Eye (tissue), 1 donor: ENCODE data around the gene PNMA6E.

ENCODE experiments used
- DNase-seq: peaks from one replicate; pipeline ENCODE4 v3.0.0-alpha.2; 2015

PNMA6E gene

GRCh38 chrX:153382563-153383482 lies 18.3 kb downstream of the PNMA6E start:
- DNase-seq: no peak

GRCh38 chrX:153381684-153382532 lies 19.2 kb downstream of the PNMA6E start:
- DNase-seq: peak; percentile 74

- DNase-seq: no peak
These were observed 20.5 kb downstream of the PNMA6E start for GRCh38 chrX:153380691-153381090.

DNA sequence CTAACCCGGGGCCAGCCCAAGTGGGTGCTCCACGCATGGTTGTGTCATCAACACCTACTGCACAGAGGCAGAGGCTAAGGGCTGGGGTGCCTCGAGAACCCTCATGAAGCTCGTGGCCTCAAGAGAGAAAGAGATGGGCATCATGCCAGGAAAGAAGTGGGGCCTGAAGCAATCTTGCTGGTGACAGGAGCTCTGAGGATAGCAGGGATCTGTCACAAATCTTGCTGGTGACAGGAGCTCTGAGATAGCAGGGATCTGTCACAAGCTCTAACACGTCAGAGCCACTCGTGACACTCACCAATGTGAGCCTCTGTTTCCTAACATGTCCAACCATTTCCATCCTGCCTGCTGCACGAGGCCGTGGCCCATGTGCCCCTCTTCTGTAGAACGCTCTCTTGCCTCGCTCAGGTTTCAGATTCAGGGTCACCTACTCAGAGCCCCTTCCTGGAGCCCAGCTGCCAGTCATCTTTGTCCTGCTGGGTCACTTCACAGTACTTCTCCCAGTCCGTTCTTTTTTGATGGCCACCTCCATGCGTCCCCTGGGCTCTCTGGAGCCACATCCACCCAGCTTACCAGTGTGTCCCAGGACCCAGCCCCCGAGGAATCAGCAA lies 21.1 kb downstream of the PNMA6E start:
- DNase-seq: no peak

GRCh38 chrX:153379508-153379907 lies 21.6 kb downstream of the PNMA6E start:
- no peak for DNase-seq

DNA sequence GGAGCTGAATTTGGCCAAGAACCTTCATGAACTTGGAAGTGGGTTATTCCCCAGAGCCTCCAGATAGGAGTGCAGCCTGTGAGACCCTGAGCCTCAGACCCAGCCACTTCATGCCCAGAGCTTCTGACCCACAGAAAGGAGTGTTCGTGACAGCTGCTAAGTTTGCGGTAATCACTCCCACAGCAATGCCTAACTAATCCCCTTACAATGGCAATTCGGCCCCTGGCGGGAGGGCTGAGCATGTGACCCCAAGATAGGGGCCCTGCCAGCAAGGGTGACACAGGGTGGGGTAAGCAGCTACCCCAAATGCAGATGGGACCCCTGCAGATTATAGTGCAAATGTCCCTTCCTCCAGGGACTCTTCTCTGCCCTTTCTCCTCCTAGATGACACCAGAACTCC lies 22.5 kb downstream of the PNMA6E start:
- no peak for DNase-seq

DNA sequence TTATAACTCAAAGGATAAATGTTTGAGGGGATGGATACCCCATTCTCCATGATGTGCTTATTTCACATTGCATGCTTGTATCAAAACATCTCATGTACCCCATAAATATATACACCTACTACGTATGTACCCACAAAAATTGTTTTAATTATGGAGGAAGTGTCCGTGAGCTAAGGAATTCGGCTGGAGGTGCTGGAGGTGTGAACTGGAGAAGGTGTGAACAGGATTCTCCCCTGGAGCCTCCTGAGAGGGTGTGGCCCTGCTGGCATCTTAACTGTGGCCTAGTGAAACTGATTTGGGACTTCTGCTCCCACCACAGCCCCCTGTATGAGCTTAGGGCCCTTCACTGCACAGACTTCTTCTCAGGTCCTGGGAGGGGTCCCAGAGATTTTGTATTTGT lies 23.4 kb downstream of the PNMA6E start:
- DNase-seq: no peak

DNA sequence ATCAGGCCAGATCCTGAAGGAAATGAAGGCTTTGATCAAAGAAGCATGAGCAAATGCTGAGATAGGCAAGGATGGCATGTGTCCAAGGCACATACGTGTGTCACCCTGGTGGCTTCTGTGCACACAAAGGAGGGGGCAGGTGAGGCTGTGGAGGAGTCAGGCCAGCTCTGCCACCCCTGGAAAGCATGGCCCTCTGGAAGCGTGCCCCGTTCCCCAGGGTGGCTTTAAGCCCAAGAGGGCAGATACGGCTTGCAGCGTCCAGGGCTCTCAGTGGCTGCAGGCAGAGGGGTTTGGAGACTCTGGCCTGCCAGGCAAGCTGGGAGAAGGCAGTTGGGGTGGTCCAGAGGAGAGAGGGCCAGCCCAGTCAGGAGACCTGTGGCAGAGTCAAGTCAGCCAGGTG lies 25.6 kb downstream of the PNMA6E start:
- no peak for DNase-seq

GRCh38 chrX:153374426-153374825 lies 26.7 kb downstream of the PNMA6E start:
- no peak for DNase-seq

DNA sequence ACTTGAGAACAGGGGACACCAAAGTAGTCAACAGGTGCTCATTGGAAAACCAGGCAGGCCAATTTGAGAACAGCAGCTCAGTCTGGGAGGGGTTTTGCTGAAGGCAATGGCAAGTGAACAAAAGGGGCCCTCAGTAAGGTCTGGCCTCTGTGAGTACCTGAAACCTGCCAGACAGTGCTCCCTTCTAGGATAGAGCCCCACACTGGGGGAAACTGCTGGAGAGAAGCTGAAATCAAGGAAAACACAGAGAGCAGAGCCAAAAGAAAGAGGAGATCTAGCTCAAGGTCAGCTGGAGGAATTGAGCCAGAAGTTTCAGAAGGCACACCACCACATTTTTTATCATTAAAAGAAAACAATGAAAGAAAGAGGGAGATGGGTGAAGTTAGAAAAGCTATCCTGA lies 28.2 kb downstream of the PNMA6E start:
- DNase-seq: no peak

DNA sequence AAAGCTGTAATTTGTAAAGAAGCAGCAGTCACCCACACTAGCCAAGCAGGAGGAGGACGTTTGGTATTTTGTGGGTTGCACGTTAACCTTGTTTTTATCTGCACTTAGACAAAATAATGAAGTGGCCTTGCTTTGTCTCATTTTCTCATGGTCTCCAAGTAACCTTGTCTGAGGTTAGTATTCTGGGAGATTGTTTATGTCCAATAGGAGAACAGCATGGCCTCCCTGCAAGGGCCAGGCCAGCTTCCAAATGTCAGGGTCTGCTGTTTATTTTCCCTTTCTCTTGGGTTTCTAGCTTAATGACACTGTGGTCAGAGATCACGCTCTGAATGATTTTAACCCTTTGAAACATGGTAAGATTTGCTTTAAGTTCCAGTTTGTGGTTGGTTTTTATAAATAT lies 29.9 kb downstream of the PNMA6E start:
- DNase-seq: no peak

DNA sequence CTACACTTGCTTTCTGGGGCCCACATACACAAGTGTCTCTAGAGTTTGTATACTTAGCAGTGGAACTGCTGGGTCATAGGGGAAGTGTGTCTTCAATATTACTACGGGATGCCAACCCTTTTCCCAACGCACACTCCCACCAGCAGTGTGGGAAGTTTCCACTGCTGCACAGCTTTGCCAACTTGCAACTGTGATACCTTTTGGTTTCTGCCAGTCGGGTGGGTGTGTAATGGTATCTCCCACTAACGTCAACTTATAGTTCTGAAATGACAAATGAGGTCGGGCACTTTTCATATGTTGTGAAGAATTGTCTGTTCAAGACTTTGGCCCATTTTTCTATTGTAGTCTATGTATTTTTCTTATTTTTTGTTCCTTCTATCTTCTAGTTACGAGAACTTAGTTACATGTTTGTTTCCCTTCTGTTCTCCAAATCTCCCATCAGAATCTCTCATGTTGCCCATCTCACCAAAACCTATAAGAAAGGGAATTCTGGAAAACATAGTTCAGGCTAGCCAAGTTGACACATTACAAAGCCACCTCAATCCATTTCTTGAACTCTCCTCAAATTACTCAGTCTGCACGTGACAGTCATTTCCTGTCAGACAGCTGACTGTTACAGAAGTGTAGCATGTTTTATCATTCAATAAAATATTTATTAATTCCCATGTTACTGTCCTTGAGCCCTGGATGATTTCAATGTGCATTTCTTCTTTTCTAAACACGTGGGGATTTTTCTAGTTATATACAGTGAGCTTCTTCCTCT lies 30.7 kb downstream of the PNMA6E start:
- no peak for DNase-seq

GRCh38 chrX:153366878-153367538 lies 34.1 kb downstream of the PNMA6E start:
- no peak for DNase-seq

DNA sequence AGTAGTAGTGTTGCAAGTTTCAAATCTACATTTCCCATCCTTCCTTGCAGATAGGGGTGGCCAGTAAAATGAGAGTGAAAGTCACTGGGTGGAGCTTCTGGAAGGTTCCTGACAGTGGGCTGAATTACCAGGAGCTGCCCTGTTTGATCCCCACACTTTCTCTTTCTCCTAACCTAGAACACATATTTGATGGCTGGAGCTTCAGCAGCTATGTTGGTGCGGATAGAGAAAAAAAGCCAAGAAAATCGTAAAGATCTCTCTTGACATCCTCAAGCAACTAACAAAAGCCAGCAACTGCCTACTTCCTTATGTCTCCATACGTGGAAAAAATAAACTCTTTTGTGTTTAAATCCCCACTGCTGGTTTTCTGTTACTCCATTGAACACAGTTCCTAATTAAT lies 35.0 kb downstream of the PNMA6E start:
- DNase-seq: no peak

DNA sequence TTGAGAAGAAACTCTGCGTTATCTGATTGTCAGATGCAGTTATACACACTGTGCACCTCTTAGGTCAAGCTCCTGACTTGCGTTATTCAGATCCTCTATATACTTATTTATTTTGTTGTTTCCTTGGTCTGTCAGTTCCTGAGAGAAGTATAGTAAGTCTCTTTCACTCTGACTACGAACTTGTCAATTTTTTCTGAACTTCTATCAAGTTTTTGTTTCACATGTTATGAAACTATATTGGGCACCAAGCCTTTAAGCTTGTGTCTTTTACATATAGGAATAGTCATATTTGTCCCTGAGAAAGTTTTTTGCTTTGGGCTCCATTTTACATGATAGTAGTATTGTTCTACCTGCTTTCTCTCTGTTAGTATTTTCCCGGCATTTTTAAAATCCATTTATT lies 35.5 kb downstream of the PNMA6E start:
- DNase-seq: no peak

DNA sequence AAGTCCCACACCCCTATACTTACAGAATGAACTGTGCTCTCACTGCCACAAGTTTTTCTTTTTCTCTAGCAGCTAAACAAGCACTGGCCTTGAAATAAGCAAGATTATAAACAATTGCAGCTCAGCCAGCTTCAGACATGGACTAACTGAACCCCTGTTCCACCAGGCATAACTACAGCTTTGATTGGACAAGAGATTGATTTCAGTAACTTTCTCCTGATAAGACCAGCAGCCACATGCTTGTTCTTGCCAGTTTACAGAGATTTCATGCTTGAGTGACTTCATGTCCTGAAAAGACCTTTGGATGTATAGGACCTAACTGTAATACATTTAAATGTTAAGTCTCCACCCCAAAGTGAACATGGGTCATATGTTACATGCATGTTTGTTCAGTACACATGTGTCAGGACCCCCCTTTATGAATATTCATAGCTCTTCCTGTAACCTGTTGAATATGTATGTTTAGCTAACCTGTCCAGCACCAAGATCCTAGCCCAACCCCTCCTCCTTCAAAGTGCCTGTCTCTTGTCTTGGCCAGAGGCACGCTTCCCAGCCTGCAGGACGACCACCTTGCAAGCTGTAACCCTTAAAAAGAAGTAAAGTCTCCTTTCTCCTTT lies 39.3 kb downstream of the PNMA6E start:
- DNase-seq: no peak

- no peak for DNase-seq
These were observed 43.3 kb downstream of the PNMA6E start for GRCh38 chrX:153357877-153358276.

- no peak for DNase-seq
These were observed 47.7 kb downstream of the PNMA6E start for GRCh38 chrX:153353416-153353815.

GRCh38 chrX:153352858-153353257 lies 48.3 kb downstream of the PNMA6E start:
- DNase-seq: no peak

- DNase-seq: no peak
These were observed 49.2 kb downstream of the PNMA6E start for GRCh38 chrX:153351981-153352380.

DNA sequence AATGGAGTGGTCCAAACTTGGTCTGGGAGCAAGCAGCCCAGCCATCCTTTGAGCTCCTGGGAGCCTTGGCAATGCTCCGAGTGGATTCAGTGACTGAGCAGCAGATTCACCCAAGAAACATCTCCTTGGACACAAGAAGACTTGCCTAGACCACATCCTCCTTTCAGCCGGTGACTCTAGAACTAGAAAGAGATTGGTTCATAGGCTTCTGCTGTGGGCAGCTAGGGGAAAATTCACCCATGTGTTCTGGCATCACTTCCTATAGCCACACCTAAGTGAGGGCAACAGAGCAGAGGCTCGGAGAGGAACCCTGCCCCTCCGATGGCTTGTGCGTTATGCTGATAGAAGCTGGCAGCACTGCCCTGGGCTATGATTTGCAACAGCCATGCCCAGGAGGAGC lies 51.2 kb downstream of the PNMA6E start:
- no peak for DNase-seq

DNA sequence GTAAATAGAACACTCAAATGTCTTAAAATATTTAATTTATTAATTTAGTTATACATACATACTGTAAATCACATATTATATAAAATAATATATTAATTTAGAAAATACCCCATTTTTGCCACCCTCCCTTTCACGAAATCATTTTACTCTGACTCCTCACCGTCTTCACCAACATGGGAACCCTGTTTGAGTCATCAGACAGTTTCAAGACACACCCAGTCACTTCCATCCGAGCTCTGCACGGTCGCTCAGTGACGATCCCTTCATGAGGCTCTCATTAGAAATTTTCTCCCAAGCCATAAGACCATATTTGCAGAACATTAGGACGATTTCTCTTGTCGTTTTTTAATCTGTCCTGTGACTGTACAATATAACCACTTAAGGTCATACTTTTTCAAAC lies 52.7 kb downstream of the PNMA6E start:
- DNase-seq: no peak
